Right lobe of liver (tissue), 6 donors: ENCODE data around the gene ZSCAN2. TPM values are rescaled to one million over a fixed set of nuclear protein-coding genes. Genes with fewer than 3 reads are reported as not detected.

Source experiments
- ATAC-seq, 4 donors: fragments of 200-7000 bp; cut with Tn5 transposase; one replicate each; pipeline ENCODE4 v1.9.1; 2020; ENCODE audit warnings: mild to moderate bottlenecking in 4 of 4, moderate library complexity in 4 of 4
- DNase-seq, 3 donors: peaks; one replicate each; pipeline ENCODE4 v3.0.0-alpha.2; 2020
- H3K27ac ChIP-seq, 3 donors: fragments of 200-600 bp; one replicate each; pipeline ENCODE4 v1.8.0; 2022
- H3K27me3 ChIP-seq, 2 donors: fragments of 200-600 bp; one replicate each; pipeline ENCODE4 v1.8.0; 2022
- H3K36me3 ChIP-seq, 4 donors: fragments of 200-600 bp; sonication (generic) in 1 of 4; one replicate each; pipeline versions ENCODE4 v1.5.1 to v1.8.0; 2017 to 2022; ENCODE audit warnings: control low read depth in 1 of 4
- H3K4me1 ChIP-seq, 4 donors: fragments of 200-600 bp; sonication (generic) in 1 of 4; one replicate each; pipeline versions ENCODE4 v1.5.1 to v1.8.0; 2017 to 2022; ENCODE audit warnings: control low read depth in 1 of 4
- H3K4me3 ChIP-seq, 3 donors: fragments of 200-600 bp; one replicate each; pipeline ENCODE4 v1.8.0; 2022
- H3K9me3 ChIP-seq, 4 donors: fragments of 200-600 bp; sonication (generic) in 1 of 4; one replicate each; pipeline versions ENCODE4 v1.5.1 to v1.8.0; 2017 to 2022; ENCODE audit warnings: control low read depth in 1 of 4
- POLR2A ChIP-seq: fragments of 450-650 bp; IDR thresholded peaks from one replicate; pipeline ENCODE4 v1.6.1; 2017; ENCODE audit warnings: antibody characterized with exemption, mild to moderate bottlenecking
- WGBS: methylation state at CpG from one replicate; pipeline ENCODE4 v1.1.6; 2018; ENCODE audit warnings: low coverage, low lambda C conversion rate; ENCODE audit not compliant: insufficient coverage; ENCODE audit errors: missing lambda C conversion rate; 5-methylcytosine and 5-hydroxymethylcytosine counted together
- intact Hi-C, 2 donors: fragments of 100-400 bp; cut with DNase I; formaldehyde crosslinking; loops; one replicate each; pipeline versions ENCODE4 v1.11.2 to v1.14.1; 2022
- total RNA-seq, 6 experiments: library from RNA; depleted of rRNA in 2 of 6; stranded (reverse); fragments of >200 nt in 2 of 6; fragmentation: NEBNext Ultra II Directional in 3 of 6; extraction: Animal tissue kit (Norgen Biotek cat#: 25700) in 3 of 6; gene quantifications; one replicate each; pipeline versions ENCODE4 v1.1.0 to v1.2.4, GENCODE V29; 2016 to 2023
- TF ChIP-seq, protein P1 (sequence below), 4 donors: fragments of 200-600 bp in 3 of 4; fragments of 450-650 bp in 1 of 4; IDR thresholded peaks; one replicate each; pipeline versions ENCODE4 v1.5.1 to v1.8.0; 2016 to 2022; ENCODE audit warnings: antibody characterized with exemption in 4 of 4, mild to moderate bottlenecking in 2 of 4
- donor health status: DM: no; HTN: yes; CAD: no.
- donor health status: DM: no; HTN: no; CAD: no.
- donor health status: DM: no; HTN: no; CAD: no.
- donor health status: DM: no; HTN: yes; CAD: no.
- donor health status: DM: no; HTN: yes; CAD: no.

Gene ZSCAN2
- total RNA-seq, 6 experiments from 2014 or later: 4.5 to 8.7 (median 6.8) TPM

DNA sequence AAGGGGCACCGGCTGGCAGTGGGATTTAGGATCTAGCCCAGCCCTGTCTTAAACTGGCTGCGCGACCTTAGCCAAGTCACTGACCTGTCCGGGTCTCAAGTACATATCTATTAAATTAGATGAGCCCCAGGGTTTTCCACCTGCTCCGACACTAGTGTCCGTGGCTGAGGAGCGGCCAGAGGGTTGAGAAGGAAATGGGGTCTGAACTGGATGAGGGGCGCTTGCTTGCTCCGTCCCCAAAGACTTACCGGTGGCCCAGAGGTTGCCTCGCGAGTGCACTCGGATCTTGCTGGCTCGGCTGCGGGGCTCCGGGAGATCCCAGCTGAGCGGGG is 56.9 kb downstream of the ZSCAN2 start:
- 36% methylated on average over 2 of the region's 17 CpGs for WGBS
- no peaks in the 10 kb centered on the region for H3K9me3 ChIP-seq

DNA sequence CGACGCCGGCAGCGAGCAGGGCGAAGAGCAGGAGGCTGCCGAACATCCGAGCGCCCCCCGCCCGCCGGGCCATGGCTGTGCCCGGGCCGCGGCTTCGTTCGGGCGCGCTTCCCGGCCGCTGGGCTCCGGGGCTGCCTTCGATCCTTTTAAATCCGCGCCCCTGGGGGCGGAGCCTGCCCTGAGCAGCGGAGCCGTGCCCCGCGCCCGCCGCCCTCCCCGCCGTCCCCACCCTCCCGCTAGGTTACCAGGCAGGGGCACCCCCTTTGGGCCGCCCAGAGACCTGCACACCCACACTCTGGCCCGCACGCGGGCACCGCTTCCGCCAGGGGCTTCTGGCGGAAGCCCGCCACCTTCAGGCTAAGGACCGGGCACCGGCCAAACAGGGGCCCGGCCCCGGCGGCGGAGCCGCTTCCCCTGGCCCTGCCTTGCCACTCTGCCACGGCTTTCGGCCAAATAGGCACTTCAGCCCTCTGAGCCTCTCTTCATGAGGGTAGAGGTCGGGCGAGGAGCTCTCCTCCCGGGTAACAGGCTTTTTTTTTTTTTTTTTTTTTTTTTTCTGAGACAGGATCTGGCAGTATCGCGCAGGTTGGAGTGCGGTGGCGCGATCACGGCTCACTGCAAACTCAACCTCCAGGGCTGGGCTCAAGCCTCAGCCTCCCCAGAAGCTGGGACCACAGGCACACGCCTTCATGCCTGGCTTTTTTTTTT is 57.4 kb downstream of the ZSCAN2 start, which contains the start of gene NMB:
TSS of gene NMB (minus strand) at position 120 of the 708 bp plus-strand sequence. CDS start at position 73, 47 bp downstream.
- ATAC-seq (peak; percentile 70 to 87 (median 74)), DNase-seq (peak; percentile 83 to 87 (median 86))
- Histone ChIP-seq H3K4me1 (peaks cover 0 to 14% (median 0%) of the 10 kb centered on the region in 4 donors), H3K27ac (peak within 1 kb of the TSS; percentile 20 to 71 (median 51)), H3K4me3 (peak within 1 kb of the TSS; percentile 32 to 59 (median 55)), H3K9me3 (no peaks in the 10 kb centered on the region), H3K27me3 (no peaks in the 10 kb centered on the region), H3K36me3 (no peaks in the 10 kb centered on the region)
- WGBS: 0% methylated on average over 16 of the region's 61 CpGs
- TF ChIP-seq, protein P1, sequence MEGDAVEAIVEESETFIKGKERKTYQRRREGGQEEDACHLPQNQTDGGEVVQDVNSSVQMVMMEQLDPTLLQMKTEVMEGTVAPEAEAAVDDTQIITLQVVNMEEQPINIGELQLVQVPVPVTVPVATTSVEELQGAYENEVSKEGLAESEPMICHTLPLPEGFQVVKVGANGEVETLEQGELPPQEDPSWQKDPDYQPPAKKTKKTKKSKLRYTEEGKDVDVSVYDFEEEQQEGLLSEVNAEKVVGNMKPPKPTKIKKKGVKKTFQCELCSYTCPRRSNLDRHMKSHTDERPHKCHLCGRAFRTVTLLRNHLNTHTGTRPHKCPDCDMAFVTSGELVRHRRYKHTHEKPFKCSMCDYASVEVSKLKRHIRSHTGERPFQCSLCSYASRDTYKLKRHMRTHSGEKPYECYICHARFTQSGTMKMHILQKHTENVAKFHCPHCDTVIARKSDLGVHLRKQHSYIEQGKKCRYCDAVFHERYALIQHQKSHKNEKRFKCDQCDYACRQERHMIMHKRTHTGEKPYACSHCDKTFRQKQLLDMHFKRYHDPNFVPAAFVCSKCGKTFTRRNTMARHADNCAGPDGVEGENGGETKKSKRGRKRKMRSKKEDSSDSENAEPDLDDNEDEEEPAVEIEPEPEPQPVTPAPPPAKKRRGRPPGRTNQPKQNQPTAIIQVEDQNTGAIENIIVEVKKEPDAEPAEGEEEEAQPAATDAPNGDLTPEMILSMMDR (IDR thresholded peaks at IDR 0.05): peak; percentile 42 to 59 (median 58)
- TF ChIP-seq POLR2A: no peak
- intact Hi-C loops: loop anchor here in 1 of 2 donors (10.0 kb wide), 2 partner anchors 57 to 227 kb away; partner anchors contain the start of genes SEC11A and SLC28A1

More for the DNA sequence above, 56.9 kb downstream of the ZSCAN2 start:
- Histone ChIP-seq H3K4me3 (peak overlapping the region; percentile 32 to 59 (median 55)), H3K36me3 (no peaks in the 10 kb centered on the region), H3K27ac (peak overlapping the region; percentile 20 to 71 (median 49)), H3K4me1 (peaks cover 0 to 15% (median 0%) of the 10 kb centered on the region in 4 donors), H3K27me3 (no peaks in the 10 kb centered on the region)
- intact Hi-C loops: loop anchor here in 1 of 2 donors (10.0 kb wide), 2 partner anchors 57 to 227 kb away; partner anchors contain the start of genes SEC11A and SLC28A1
- no peak for ATAC-seq
- no peak for DNase-seq
- TF ChIP-seq, protein P1 (IDR thresholded peaks at IDR 0.05): no peak
- no peak for TF ChIP-seq POLR2A

GRCh38 chr15:84658788-84659411 is 58.1 kb downstream of the ZSCAN2 start:
- Histone ChIP-seq H3K27ac (peak overlapping the region; percentile 20 to 71 (median 51)), H3K36me3 (no peaks in the 10 kb centered on the region), H3K27me3 (no peaks in the 10 kb centered on the region), H3K4me3 (peak overlapping the region; percentile 32 to 59 (median 55)), H3K4me1 (peaks cover 0 to 9% (median 0%) of the 10 kb centered on the region in 4 donors), H3K9me3 (no peaks in the 10 kb centered on the region)
- no peak for ATAC-seq
- no peak for DNase-seq
- intact Hi-C loops: loop anchor here in 1 of 2 donors (10.0 kb wide), 2 partner anchors 56 to 226 kb away; partner anchors contain the start of genes SEC11A and SLC28A1
- TF ChIP-seq, protein P1 (IDR thresholded peaks at IDR 0.05): no peak
- TF ChIP-seq POLR2A: no peak
- 44% methylated on average over 5 of the region's 7 CpGs for WGBS

DNA sequence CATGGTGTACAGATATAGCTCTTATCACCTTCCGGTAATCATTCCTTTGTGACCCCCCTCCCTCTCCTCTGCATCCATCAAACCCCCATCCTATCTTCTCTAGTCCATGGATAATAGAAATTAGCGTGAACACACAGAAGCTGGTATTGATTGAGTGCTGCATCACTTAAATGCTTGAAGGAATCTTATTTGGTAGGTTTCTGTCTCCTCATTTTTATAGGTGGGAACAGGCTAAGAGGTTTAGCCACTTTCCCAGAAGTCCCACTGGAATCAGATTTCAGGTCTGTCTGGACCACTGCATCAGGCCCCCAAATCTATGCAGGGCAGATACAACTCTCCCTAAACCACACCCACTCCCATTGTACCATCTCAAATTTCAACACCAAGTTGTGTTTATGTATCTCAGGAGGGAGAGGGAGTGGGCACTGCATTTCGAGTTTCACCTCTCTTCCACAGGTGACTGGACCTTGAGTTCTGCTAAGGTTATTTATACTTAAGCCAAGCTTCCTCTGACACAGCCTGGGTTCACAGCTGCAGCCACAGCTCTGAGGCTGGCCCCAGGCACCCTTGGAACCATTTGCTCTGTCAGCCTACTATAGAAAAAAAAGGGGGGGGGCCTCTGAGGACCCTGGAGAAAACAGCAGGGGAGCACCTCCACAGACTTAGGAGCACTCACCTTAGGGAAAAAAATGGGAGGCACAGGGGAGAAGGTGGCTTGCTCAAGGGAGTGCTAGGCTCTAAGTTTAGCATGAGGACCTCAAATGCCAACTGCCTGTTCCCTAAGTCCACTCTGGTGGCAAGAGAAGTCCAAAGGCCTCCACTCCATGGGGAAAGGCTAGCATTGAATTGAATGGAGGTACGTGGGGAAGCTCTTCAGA is 59.3 kb downstream of the ZSCAN2 start:
- intact Hi-C loops: loop anchor here in 1 of 2 donors (10.0 kb wide), 2 partner anchors 55 to 225 kb away; partner anchors contain the start of genes SEC11A and SLC28A1
- Histone ChIP-seq H3K4me3 (no peak overlapping the region), H3K27me3 (no peaks in the 10 kb centered on the region), H3K27ac (no peak overlapping the region), H3K4me1 (peaks cover 0 to 5% (median 0%) of the 10 kb centered on the region in 4 donors), H3K9me3 (no peaks in the 10 kb centered on the region), H3K36me3 (peaks cover 0 to under 1% (median 0%) of the 10 kb centered on the region in 4 donors)
- DNase-seq (no peak), ATAC-seq (no peak)
- TF ChIP-seq, protein P1 (IDR thresholded peaks at IDR 0.05): no peak
- 63% methylated on average over 4 of the region's 4 CpGs for WGBS
